GM21717 (cell line): Measurements from ENCODE around the gene NRP1.

Experiments
- ATAC-seq: cut with Tn5 transposase; IDR thresholded peaks from one replicate; pipeline ENCODE4 v1.9.1; 2021; ENCODE audit warnings: mild to moderate bottlenecking, moderate library complexity; ENCODE audit not compliant: unreplicated experiment

Gene NRP1

GRCh38 chr10:33350041-33350440, 15.6 kb upstream of the NRP1 start:
- no peak for ATAC-seq

GRCh38 chr10:33349268-33349667, 14.8 kb upstream of the NRP1 start:
- ATAC-seq: no peak

GRCh38 chr10:33347211-33347610, 12.7 kb upstream of the NRP1 start:
- ATAC-seq: no peak

- ATAC-seq: no peak
These were observed 10.8 kb upstream of the NRP1 start for GRCh38 chr10:33345236-33345635.

- ATAC-seq: no peak
These were observed 10.2 kb upstream of the NRP1 start for GRCh38 chr10:33344676-33345075.

GRCh38 chr10:33341637-33342036, 7.2 kb upstream of the NRP1 start:
- no peak for ATAC-seq

- no peak for ATAC-seq
These were observed 3.0 kb upstream of the NRP1 start for GRCh38 chr10:33337326-33337957.

- no peak for ATAC-seq
These were observed 2.3 kb upstream of the NRP1 start for GRCh38 chr10:33336582-33337325.

GRCh38 chr10:33335801-33336581, 1.5 kb upstream of the NRP1 start:
- no peak for ATAC-seq

GRCh38 chr10:33335551-33335800, 1.0 kb upstream of the NRP1 start:
- ATAC-seq: no peak

DNA sequence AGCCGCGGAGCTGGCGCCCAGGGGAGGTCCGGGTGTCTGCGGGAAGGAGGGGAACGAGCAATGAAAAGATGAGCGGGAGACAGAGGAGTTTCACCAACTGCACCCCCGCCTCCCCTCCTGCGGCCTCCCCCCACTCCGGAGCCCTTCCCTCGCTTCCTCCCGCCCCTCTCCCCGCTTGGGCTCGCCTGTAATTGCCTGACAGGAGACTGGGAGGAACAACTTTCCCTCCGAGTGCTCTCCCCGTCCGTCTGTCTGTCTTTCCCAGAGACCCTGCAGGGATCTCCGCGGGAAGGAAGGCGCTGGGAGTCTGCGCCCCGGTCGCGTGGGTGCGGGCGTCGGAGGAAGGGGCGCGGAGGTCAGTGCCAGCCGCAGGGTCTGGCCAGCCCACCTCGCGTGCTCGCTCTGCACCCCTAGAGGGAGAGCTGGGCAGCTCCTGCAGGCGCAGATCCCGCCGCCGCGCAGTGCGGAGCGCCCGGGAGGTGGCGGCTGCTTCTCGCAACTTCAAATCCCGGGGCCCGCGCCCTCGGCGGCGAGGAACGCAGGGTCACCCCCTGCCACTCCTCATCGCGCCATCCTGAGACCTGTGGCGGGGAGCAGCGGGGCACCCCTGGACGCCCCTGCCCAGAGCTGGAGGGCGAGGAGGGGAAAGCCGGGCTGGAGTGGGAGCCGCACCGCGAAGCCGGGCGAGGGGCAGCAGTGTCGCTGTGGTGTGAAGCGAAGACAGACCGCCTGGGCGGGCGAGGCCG, 511 bp upstream of the NRP1 start:
- no peak for ATAC-seq

GRCh38 chr10:33333260-33334101, 986 bp downstream of the NRP1 start:
- no peak for ATAC-seq

GRCh38 chr10:33332183-33333065, 2.0 kb downstream of the NRP1 start:
- ATAC-seq: no peak

- ATAC-seq: no peak
These were observed 3.1 kb downstream of the NRP1 start for GRCh38 chr10:33331379-33331694.

DNA sequence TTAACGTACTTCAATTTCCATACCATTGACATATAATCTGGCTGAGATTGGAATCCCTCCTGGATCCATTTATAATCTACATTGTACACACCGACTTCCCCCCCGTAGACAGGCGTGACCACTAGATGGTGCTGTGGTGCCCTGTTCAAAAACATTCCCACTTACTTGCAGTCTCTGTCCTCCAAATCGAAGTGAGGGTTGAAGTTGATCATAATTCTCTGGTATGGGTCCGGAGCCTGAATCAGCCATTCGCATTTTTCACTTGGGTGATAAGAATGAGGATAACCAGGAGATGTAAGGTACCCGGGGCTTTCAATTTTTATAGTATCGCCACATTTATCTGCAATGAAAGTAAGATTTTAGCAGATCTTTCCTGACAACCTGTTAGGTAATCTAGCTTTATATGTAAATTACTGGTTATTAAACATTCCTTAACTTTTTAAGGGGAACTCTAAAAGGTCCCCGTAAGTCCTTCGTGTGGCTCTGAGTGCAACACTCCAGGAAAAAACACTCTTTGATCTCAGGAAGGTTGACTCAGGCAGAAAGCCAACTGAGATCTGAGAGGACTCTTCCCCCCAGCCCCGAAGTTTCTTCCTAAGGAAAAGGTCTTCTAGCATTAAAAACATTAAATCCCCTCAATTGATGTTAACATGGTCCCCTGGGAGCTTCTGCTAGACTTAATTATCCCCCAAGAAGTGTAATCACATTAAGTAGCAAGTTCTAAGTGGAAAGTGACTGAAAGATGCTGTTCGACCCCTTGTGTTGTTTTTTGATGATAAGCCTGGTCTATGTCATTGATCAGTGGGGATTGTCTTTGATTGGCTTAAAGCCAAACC, 3.7 kb downstream of the NRP1 start:
- ATAC-seq: no peak

- no peak for ATAC-seq
These were observed 5.3 kb downstream of the NRP1 start for GRCh38 chr10:33329178-33329577.

GRCh38 chr10:33328253-33328652, 6.2 kb downstream of the NRP1 start:
- no peak for ATAC-seq

DNA sequence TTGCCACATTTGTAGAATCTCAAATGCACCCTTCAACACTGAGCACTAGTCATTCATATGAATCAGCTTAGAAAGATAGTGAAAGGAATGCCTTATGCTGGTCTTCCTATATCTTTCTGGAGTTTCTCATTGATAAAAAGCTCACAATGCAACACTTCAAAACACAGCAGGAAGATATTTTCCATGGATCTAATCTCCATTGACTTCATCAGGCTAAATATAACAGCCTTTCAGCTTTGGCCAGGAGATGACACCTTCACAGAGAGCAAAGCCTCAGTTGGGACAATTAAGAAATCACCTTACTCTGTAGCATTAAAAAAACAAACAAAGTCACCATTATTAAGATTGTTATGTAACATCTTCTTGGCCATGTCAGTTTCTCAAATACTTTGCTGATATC, 6.7 kb downstream of the NRP1 start:
- no peak for ATAC-seq

DNA sequence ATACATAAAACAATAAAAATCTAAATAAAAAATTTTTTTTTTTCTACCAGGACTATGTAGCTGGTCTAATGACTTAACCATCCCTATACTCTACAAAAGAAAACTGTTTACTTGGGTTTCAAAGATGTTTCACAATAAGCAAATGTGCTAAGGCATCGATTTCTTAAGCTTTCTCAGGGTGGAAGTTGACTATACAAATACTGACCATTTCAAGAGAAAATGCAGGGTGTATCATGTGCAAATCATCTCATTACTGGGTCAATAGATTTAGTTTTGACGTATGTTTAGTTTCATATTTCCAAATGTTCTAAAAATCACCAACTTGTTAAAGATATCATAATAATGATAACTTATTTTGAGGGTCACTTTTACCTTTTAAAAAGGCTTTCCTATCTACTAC, 7.5 kb downstream of the NRP1 start:
- ATAC-seq: no peak
